ENCODE measurements around the gene SKAP1.

Gene SKAP1

GRCh38 chr17:48236681-48237134 is 193.3 kb downstream of the SKAP1 start:
- no peak overlapping the region for H3K4me3 ChIP-seq (ENCODE audit: low read depth, low read length)
- TF ChIP-seq CTCF (IDR thresholded peaks at IDR 0.05; ENCODE audit: insufficient read depth, low read depth, low read length, missing control alignments) = no peak
- peak; percentile 12 for DNase-seq (ENCODE audit: low read depth)

GRCh38 chr17:48234922-48235321 is 195.1 kb downstream of the SKAP1 start:
- no peak overlapping the region for H3K4me3 ChIP-seq (ENCODE audit: low read depth, low read length)
- no peak for TF ChIP-seq CTCF (IDR thresholded peaks at IDR 0.05; ENCODE audit: insufficient read depth, low read depth, low read length, missing control alignments)
- no peak for DNase-seq (ENCODE audit: low read depth)

- no peak overlapping the region for H3K4me3 ChIP-seq (ENCODE audit: low read depth, low read length)
- DNase-seq (ENCODE audit: low read depth) = no peak
- TF ChIP-seq CTCF (IDR thresholded peaks at IDR 0.05; ENCODE audit: insufficient read depth, low read depth, low read length, missing control alignments) = no peak
Observed at GRCh38 chr17:48231995-48232959, 197.7 kb downstream of the SKAP1 start.

GRCh38 chr17:48229936-48230335 is 200.1 kb downstream of the SKAP1 start:
- TF ChIP-seq CTCF (IDR thresholded peaks at IDR 0.05; ENCODE audit: insufficient read depth, low read depth, low read length, missing control alignments) = no peak
- no peak for DNase-seq (ENCODE audit: low read depth)
- no peak overlapping the region for H3K4me3 ChIP-seq (ENCODE audit: low read depth, low read length)

GRCh38 chr17:48228720-48229119 is 201.3 kb downstream of the SKAP1 start:
- peak; percentile 7 for TF ChIP-seq CTCF (IDR thresholded peaks at IDR 0.05; ENCODE audit: insufficient read depth, low read depth, low read length, missing control alignments)
- no peak overlapping the region for H3K4me3 ChIP-seq (ENCODE audit: low read depth, low read length)
- no peak for DNase-seq (ENCODE audit: low read depth)

GRCh38 chr17:48225725-48226567 is 204.1 kb downstream of the SKAP1 start:
- no peak for DNase-seq (ENCODE audit: low read depth)
- TF ChIP-seq CTCF (IDR thresholded peaks at IDR 0.05; ENCODE audit: insufficient read depth, low read depth, low read length, missing control alignments) = no peak
- no peak overlapping the region for H3K4me3 ChIP-seq (ENCODE audit: low read depth, low read length)
